ENCODE data around the gene PID1. TPM values are rescaled to one million over a fixed set of nuclear protein-coding genes. Genes with fewer than 3 reads are reported as not detected.

The PID1 gene
- total and polyA plus RNA-seq, 4 donors: 17.0 to 45.7 (median 30.0) TPM

DNA sequence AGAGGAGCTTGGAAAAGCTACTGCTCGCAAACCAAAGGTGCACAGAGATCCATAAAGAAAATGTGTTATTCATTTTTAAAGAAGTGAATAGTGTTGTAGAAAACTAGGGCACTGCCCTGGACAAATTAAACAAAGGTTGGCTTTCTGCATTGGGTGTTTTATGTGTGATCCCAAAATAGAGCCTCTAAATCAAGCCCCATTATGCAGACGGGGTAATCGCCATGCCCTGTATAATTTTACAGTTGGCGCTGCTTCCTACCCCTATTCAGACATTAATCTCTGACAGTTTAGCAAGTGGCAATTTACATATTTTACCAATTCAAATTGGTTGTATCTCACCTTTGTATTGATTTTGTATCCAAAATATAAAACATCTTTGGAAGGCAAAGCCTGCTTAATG lies 109.1 kb downstream of the PID1 start:
- WGBS, 2 donors: 92 to 96% methylated on average over 4 of the region's 4 CpGs
- Histone ChIP-seq H3K9me3 (ENCODE audit: control insufficient read depth in 4 of 4, insufficient read depth in 3 of 4, low read length in 3 of 4) (no peaks in the 10 kb centered on the region), H3K27ac (ENCODE audit: low read depth in 1 of 2, low read length in 1 of 2) (no peak overlapping the region), H3K27me3 (ENCODE audit: control insufficient read depth in 3 of 3, insufficient read depth in 3 of 3, low read length in 2 of 3) (no peaks in the 10 kb centered on the region), H3K36me3 (ENCODE audit: control insufficient read depth in 4 of 4, insufficient read depth in 4 of 4, low read length in 4 of 4) (peaks cover 0 to 5% (median under 1%) of the 10 kb centered on the region in 4 donors), H3K4me1 (ENCODE audit: control insufficient read depth in 5 of 5, insufficient read depth in 5 of 5, low read length in 5 of 5) (no peaks in the 10 kb centered on the region), H3K9ac (ENCODE audit: insufficient read depth in 1 of 2, low read length in 2 of 2) (no peak overlapping the region), H3K4me3 (no peak overlapping the region)
- no peak for ATAC-seq (ENCODE audit: insufficient read depth, low FRiP score)
- DNase-seq: no peak
- TF ChIP-seq CTCF (IDR thresholded peaks at IDR 0.05; ENCODE audit: control extremely low read depth, extremely low read depth): no peak

DNA sequence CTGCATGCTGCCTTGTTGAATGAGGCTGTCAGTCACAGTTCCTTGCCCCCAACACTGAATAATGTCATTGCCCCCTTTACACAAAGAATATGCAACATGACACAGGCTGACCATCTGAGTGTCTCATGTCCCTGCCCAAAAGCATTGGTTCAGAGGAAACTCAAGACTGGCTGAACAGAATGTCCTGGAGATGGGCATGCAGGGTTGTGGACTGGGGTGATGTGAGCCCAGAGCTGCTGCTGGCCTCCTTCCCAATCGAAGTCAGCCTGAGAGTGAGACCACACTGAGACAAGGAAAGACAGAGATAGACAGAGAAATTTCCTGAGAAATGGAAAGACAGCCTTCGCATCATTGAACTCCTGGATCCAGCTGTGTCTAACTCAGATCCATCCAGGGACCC lies 110.1 kb downstream of the PID1 start:
- DNase-seq: no peak
- H3K27me3 ChIP-seq (ENCODE audit: control insufficient read depth in 3 of 3, insufficient read depth in 3 of 3, low read length in 2 of 3): no peaks in the 10 kb centered on the region
- H3K9me3 ChIP-seq (ENCODE audit: control insufficient read depth in 4 of 4, insufficient read depth in 3 of 4, low read length in 3 of 4): no peaks in the 10 kb centered on the region
- peaks cover 0 to 5% (median under 1%) of the 10 kb centered on the region in 4 donors for H3K36me3 ChIP-seq (ENCODE audit: control insufficient read depth in 4 of 4, insufficient read depth in 4 of 4, low read length in 4 of 4)
- H3K9ac ChIP-seq (ENCODE audit: insufficient read depth in 1 of 2, low read length in 2 of 2): no peak overlapping the region
- no peaks in the 10 kb centered on the region for H3K4me1 ChIP-seq (ENCODE audit: control insufficient read depth in 5 of 5, insufficient read depth in 5 of 5, low read length in 5 of 5)
- no peak for ATAC-seq (ENCODE audit: insufficient read depth, low FRiP score)
- no peak overlapping the region for H3K4me3 ChIP-seq
- 81 to 85% methylated on average over 2 of the region's 2 CpGs for WGBS, 2 donors
- no peak for TF ChIP-seq CTCF (IDR thresholded peaks at IDR 0.05; ENCODE audit: control extremely low read depth, extremely low read depth)
- H3K27ac ChIP-seq (ENCODE audit: low read depth in 1 of 2, low read length in 1 of 2): no peak overlapping the region

GRCh38 chr2:229160180-229160579 lies 110.9 kb downstream of the PID1 start:
- WGBS, 2 donors: 95 to 96% methylated on average over 3 of the region's 3 CpGs
- H3K36me3 ChIP-seq (ENCODE audit: control insufficient read depth in 4 of 4, insufficient read depth in 4 of 4, low read length in 4 of 4): peaks cover 0 to 7% (median under 1%) of the 10 kb centered on the region in 4 donors
- H3K27me3 ChIP-seq (ENCODE audit: control insufficient read depth in 3 of 3, insufficient read depth in 3 of 3, low read length in 2 of 3): no peaks in the 10 kb centered on the region
- DNase-seq (no peak), ATAC-seq (ENCODE audit: insufficient read depth, low FRiP score) (no peak)
- TF ChIP-seq CTCF (IDR thresholded peaks at IDR 0.05; ENCODE audit: control extremely low read depth, extremely low read depth): no peak
- no peak overlapping the region for H3K4me3 ChIP-seq
- H3K4me1 ChIP-seq (ENCODE audit: control insufficient read depth in 5 of 5, insufficient read depth in 5 of 5, low read length in 5 of 5): no peaks in the 10 kb centered on the region
- no peaks in the 10 kb centered on the region for H3K9me3 ChIP-seq (ENCODE audit: control insufficient read depth in 4 of 4, insufficient read depth in 3 of 4, low read length in 3 of 4)
- no peak overlapping the region for H3K27ac ChIP-seq (ENCODE audit: low read depth in 1 of 2, low read length in 1 of 2)
- H3K9ac ChIP-seq (ENCODE audit: insufficient read depth in 1 of 2, low read length in 2 of 2): no peak overlapping the region

DNA sequence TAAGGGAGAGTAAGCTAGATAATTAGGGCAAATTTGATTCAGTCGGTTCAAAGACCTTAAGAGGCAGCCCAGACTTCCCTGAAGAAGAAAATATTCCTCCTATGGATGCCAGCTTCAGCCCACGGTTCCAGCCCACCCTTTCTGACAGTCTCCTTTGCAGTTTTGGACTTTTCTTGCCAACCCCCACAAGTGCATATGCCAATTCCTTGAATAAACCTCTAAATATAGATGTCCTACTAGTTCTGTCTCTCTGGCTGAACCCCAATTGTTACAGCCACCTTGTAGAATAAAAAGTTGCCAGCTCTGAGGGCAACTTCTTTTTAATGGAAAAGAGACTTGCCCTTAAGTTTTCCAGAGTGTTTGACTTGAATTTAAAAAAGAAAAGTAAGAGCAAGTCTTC lies 111.7 kb downstream of the PID1 start:
- H3K4me3 ChIP-seq: no peak overlapping the region
- no peak overlapping the region for H3K9ac ChIP-seq (ENCODE audit: insufficient read depth in 1 of 2, low read length in 2 of 2)
- ATAC-seq (ENCODE audit: insufficient read depth, low FRiP score) (no peak), DNase-seq (no peak)
- H3K4me1 ChIP-seq (ENCODE audit: control insufficient read depth in 5 of 5, insufficient read depth in 5 of 5, low read length in 5 of 5): no peaks in the 10 kb centered on the region
- peaks cover 0 to 8% (median under 1%) of the 10 kb centered on the region in 4 donors for H3K36me3 ChIP-seq (ENCODE audit: control insufficient read depth in 4 of 4, insufficient read depth in 4 of 4, low read length in 4 of 4)
- no peak overlapping the region for H3K27ac ChIP-seq (ENCODE audit: low read depth in 1 of 2, low read length in 1 of 2)
- H3K27me3 ChIP-seq (ENCODE audit: control insufficient read depth in 3 of 3, insufficient read depth in 3 of 3, low read length in 2 of 3): no peaks in the 10 kb centered on the region
- H3K9me3 ChIP-seq (ENCODE audit: control insufficient read depth in 4 of 4, insufficient read depth in 3 of 4, low read length in 3 of 4): no peaks in the 10 kb centered on the region
- WGBS, 2 donors: 75 to 83% methylated on average over 2 of the region's 2 CpGs
- TF ChIP-seq CTCF (IDR thresholded peaks at IDR 0.05; ENCODE audit: control extremely low read depth, extremely low read depth): no peak
